NCI-H460 (cell line): ENCODE data around the gene TP53BP1. TPM values are rescaled to one million over a fixed set of nuclear protein-coding genes. Genes with fewer than 3 reads are reported as not detected.
A peak's percentile ranks its signal among the peaks of the same experiment; 100 is the strongest.

ENCODE experiments used
- DNase-seq: peaks from one replicate; pipeline ENCODE4 v3.0.0-alpha.2; 2016; ENCODE audit warnings: low read depth; ENCODE audit errors: extremely low read depth
- total RNA-seq: library from RNA; depleted of rRNA; stranded (reverse); fragments of >200 nt; shearing (Covaris generic); gene quantifications from 2 replicates; pipeline ENCODE4 v1.2.3, GENCODE V29; 2014

TP53BP1 gene
- total RNA-seq, 1 experiment from 2014 or later: 23.3 TPM

DNA sequence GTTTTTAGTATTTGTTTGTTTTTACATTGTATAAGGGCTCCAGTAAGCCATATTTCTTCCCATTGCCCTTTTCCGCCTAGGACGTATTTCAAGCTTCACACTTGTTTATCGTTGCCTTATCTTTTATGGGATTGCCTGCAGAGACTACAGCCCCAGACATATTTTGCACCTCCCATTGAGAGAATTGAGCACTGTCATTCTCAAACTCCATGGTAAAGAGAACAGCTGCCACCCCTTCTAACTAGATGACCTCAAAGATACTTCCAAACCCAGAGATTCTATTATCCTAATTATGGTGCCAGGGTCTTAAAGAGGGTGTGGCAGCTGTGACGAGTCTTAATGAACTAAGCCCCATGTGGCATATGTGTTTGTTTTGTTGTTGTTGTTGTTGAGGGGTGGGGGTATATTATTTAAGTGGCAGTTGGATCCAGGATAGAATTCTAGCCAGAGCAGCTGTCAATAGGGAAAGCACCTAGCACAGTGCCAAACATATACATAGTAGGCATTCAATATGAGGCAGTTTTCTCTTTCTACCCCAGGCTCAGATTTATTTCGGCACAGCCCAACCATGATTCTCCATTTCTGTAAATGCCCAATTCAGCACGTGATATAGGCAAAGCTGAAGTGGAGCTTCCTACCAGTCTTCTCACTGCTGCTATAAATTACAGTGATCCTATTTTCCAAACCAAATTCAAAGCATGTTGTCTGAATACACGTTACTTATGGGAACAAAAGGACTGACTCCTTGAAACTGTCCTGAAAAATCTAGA, 932 bp upstream of the TP53BP1 start:
- DNase-seq: no peak

DNA sequence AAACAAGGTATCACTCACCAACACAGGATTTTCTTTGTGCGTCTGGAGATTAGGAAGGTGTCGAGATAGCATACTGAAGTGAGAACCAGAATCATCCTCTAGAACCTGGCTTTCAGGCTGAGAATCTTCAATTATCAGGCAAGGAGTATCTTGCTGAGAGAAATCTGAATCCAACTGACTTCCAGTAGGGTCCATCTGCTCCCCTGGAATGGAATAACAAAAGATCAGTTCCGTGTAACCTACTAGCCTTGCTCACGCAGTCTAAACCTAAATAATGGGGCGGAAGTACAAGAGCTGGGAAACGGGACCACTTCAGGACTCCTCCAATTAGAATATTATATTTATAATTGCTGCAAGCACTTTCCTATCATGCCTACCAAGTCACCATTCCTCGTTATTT, 690 bp downstream of the TP53BP1 start:
- DNase-seq: no peak

DNA sequence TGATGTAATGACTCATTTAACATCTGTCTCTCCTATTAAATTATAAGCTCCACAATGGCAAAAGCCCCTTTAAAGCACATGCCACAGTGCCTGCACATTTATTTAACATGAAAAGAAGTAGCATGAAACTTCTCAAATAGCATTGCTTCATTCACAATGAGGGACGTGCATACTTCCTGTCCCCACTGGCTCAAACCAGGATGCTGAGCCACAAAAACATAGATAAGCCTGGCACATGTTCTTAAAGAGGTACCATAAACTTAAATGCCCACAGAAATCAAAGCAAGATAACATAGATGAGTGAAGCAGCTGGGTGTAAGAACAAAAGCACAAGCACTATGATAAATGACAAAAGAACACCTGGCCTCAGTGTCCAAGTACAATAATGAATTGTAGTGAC, 3.8 kb downstream of the TP53BP1 start:
- no peak for DNase-seq

DNA sequence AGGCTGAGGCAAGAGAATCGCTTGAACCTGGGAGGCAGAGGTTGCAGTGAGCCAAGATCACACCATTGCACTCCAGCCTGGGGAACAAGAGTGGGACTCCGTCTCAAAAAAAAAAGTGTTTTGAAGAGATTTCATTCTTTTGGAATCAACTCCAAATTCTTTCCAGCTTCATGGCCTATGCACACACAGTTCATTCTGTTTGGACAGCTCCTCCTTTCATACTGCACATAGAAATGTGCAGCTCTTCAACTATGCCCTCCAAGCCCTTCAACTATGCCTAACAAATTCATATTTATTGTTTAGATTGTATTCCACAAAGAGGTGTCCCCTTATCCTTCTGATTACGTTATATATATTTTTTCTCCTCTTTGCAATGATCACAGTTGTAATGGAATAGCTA, 4.2 kb downstream of the TP53BP1 start:
- no peak for DNase-seq

DNA sequence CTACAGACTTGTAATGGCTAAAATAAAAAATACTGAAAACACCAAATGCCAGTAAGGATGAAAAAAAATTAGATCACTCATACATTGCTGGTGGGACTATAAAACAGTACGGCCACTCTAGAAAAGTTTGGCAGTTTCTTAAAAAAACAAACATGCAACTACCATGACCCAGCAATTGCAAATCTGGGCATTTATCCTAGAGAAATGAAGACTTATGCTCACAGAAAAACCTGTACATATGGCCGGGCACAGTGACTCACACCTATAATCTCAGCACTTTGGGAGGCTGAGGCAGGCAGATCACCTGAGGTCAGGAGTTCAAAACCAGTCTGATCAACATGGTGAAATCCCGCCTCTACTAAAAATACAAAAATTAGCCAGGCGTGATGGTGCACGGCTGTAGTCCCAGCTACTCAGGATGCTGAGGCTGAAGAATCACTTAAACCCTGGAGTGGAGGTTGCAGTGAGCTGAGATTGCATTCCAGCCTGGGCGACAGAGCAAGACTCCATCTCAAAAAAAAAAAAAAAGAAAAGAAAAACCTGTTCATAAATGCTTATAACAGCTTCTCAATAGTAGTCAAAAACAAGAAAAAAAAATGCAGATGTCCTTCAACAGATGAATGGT, 5.6 kb downstream of the TP53BP1 start:
- no peak for DNase-seq

DNA sequence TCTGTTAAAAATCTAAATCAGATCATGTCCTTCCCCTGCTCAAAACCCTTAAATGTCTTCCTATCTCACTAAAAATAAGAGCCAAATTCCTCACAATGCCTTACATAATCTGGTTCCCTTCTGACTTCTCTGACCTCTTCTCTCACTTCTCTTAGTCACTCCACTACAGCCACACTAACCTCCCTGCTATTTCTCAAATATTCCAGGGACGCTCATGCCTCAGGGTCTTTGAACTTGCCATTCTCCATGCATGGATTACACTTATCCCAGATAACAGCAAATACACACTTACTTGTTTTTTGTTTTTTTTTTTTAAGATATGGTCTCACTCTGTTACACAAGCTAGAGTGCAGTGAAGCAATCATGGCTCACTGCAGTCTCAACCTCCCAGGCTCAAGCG, 8.5 kb downstream of the TP53BP1 start:
- DNase-seq: no peak

DNA sequence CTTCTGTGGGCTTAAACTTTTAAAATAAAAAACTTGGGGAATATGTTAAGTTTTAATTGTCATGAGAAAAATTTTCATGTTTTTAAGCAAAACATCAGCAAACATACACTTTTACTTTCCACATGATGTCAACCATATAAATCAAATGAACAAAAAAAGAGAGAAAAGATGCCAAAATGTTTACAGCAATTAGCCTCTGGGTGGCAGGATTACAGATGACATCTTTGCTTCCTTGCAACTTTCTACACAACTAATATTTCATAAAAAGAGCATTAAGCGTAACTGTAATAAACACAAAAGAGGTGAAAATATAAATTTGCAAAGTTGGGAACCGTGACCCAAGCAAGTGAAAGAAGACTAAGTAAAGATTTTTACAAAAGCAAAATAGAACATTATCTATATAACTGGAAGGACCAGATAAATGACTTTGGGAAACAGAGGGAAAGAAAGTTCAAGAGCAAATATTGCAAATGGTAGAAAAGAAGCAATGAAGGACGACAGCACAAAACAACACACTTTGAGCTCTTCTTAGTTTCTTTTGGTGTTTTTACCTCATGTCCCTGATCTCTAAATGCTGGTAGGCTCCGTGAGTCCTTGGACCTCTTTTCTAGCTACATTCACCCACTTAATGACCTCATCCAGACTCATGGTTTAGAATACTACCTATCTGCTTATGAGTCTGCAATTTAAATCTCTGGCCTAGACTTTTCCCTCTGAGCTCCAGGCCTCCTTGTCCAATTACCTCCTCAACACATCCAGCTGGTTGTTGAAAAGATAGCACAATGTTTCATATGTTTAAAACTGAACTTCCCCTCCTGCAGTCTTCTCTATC, 9.4 kb downstream of the TP53BP1 start:
- peak; percentile 6 for DNase-seq

DNA sequence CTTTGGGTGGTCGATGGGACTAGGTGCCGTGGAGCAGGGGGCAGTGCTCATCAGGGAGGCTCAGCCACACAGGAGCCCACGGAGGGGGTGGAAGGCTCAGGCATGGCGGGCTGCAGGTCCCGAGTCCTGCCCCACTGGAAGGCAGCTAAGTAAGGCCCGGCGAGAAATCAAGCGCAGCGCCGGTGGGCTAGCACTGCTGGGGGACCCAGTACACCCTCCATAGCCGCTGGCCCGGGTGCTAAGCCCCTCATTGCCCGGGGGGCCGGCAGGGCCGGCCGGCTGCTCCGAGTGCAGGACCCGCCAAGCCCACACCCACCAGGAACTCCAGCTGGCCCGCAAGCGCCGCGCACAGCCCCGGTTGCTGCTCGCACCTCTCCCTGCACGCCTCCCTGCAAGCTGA, 19.1 kb downstream of the TP53BP1 start:
- DNase-seq: no peak

DNA sequence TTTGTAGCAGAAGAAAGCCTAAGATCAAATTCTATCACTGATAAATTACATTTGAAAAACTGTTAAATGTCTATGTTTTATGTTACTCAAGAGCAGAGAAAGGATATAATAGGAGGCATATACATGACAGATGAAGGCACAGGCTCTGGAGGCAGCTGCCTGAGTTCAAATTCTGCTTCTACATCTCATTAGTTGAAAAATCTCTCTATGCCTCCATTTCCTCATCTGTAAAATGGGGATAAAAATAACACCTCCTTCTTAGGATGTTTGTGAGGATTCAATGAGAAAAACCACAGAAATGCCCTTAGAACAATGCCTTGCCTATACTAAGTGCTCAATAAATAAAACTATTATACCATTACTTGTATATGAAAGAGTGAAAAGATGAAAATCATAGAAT, 21.0 kb downstream of the TP53BP1 start:
- no peak for DNase-seq

DNA sequence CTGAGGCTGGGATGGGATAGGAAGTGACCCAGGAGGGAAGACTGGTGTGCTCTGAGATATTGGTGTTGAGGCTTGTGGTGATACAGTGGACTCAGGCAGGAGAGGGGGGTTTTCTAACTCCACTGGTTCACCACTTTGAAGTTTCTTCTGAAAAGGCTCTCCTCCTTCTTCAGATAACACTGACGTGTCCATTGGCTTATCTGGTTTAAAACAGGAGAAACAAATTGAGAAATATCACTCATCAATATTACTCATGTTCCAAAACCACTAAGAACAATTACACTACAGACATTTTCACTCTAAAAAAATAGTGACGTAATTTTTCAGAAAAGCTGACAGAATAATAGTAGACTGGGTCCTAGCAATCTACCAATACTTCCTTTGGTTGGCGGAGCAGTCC, 23.1 kb downstream of the TP53BP1 start:
- no peak for DNase-seq

DNA sequence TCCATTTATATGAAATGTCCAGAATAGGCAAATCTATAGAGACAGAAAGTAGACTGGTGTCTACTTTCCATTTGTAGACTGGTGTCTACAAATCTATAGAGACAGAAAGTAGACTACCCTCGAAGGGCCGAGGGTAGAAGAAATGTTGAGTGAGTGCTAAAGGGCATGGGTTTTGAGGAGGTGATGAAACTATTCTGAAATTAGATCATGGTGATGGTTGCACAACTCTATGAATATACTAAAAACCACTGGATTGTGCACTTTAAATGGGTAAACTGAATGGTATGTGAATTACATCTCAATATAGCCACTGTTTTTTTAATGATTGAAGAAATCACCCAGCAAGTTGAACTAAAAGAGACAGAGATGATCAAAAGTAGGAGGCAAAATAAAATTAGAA, 27.9 kb downstream of the TP53BP1 start:
- DNase-seq: peak; percentile 18

DNA sequence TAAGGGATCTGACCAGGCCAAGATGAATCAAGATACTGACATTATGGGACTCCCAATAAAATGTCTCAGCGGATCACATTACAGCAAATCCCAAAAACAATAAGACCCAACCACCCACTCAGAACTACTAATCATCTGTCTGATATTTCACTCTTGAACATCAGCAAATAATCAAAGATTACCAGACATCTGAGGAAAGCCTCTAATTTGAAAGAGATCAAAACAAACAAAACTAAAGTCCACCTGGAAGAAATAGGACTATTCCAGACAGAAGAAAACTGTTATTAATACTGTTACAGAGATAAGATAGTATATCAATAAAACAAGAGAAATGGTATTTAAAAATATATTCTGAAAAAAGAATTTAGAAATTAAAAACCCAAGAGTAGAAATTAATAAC, 29.0 kb downstream of the TP53BP1 start:
- no peak for DNase-seq

DNA sequence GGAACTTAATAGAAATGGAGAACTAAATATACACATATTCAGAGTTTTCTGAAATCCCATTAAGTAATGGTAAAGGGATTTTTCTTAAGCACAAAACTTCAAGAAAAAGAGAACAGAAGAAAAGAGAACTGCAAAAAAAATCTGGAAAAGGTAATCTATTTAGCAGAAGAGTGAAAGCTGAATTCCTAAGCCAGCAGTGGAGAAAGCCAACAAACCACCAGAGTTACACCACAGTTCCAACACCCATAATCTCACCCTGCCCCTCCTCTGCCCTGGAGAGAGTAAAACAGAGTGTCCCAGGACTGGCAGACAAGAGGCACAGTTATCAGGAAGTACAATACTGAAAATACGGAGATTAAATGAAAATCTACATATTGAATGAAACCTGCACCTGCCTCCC, 29.4 kb downstream of the TP53BP1 start:
- no peak for DNase-seq

DNA sequence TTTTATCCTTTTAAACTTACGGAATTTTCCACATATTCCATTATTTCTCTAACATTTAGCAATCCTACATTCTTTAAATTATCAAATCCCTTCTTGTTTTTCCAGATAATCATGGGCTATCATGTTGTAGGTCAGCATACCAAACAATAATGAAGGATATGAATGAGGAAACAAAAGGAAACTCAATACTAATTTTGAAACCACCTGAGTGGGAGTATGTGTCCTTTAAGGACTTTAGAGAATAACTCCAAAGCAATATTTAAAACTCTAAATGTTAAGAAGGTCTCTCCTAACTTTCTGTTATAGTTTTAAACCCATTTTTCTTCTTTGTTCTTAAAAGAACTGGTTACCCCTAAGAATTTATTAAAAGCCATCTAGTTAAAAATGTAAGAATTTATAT, 43.0 kb downstream of the TP53BP1 start:
- no peak for DNase-seq

DNA sequence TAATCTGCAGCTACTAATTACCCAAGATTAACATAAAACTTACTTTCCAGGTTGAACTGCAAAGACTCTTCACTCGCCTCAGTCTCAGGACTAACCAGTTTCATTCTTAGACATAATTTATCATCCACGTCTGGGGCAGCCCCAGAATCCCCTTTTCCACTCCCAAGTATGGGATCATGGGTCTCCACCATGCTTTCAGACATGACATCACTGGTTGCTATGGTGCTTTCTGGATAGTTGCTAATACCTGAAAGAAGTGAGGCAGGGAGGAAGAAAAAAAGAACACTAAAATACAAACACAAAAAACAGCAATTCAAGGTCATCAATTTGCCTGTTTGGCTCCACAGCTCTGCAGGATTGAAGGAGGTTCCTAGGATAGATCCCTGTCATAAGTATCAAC, 46.6 kb downstream of the TP53BP1 start:
- DNase-seq: no peak

DNA sequence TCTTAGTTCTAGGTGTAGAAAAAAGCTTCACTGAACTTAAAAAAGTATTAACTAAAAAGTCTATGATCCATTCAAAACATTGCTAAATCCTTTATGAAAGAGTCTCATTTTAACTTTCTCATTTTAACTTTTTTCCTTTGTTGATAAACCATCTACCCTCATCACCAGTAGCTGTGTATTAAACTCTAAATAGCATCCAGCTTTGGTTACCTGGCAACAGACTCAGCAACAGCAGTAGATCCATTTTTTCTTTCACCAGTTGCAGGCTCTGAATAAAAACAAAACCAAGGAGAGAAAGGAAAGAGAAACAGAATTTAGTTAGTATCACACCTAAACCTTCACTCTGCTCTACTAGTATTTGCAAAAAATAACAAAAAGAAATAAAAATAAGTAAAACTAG, 51.6 kb downstream of the TP53BP1 start:
- DNase-seq: no peak

DNA sequence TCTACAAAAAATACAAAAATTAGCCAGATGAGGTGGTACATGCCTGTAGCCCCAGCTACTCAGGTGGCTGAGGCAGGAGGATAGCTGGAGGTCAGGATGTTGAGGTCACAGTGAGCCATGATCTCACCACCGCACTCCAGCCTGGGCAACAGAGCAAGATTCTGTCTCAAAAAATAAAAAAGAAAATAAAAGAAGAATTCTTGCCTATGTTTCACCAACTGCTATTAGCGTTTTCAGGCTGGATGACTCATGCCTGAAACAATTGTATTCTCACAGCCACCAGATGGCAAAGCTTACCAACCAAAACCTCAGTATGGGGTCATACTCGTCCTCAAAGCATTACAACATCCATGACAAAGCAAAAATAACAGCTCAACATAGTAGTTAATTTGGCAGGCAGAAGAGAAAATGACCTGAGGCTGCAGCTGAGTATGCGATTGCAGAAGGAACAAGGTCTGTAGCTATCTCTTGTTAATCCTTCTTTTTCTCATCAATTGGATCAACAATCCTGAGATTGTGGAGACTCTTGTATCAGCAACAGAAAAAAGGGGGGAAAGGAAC, 52.2 kb downstream of the TP53BP1 start:
- DNase-seq: peak; percentile 94

DNA sequence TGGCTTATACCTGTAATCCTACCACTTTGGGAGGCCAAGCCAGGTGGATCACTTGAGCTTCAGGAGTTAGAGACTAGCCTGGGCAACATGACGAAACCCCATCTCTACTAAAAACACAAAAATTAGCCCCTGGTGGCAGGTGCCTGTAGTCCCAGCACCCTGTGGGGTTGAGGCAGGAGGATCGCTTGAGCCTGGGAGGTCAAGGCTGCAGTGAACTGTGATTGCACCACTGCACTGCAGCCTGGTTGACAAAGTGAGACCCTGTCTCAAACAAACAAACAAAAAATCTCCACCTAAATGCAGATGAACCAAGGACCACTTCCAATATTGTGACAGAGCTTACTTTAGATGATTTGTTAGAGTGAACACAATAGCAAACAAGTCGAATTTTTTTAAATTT, 53.7 kb downstream of the TP53BP1 start:
- no peak for DNase-seq

DNA sequence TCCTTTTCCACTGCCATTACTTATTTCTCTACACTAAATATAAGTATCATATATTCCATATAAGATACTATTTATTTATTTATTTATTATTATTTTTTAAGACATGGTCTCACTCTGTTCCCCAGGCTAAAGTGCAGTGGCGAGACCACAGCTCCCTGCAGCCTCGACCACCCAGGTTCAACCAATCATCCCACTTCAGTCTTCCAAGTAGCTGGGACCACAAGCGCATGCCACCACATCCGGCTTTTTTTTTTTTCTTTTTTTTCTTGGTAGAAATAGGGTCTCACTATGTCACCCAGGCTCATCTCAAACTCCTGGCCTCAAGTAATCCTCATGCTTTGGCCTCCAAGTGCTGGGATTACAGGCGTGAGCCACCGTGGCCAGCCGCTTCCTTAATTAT, 56.6 kb downstream of the TP53BP1 start:
- no peak for DNase-seq

DNA sequence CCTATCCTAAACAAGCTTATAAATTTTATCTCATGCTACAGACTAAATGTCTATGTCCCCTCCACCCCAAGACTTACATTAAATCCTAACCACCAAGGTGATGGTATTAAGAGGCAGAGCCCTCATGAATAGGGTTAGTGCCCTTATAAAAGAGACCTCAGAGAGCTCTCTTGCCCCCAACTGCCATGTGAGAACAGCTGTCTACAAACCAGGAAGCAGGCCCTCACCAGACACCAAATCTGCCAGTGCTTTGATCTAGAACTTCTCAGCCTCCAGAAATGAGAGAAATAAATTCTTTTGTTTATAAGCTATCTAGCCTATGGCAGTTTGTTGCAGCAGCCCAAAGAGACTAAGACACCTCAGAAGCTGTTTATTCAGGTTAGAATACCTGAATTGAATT, 58.5 kb downstream of the TP53BP1 start:
- no peak for DNase-seq

DNA sequence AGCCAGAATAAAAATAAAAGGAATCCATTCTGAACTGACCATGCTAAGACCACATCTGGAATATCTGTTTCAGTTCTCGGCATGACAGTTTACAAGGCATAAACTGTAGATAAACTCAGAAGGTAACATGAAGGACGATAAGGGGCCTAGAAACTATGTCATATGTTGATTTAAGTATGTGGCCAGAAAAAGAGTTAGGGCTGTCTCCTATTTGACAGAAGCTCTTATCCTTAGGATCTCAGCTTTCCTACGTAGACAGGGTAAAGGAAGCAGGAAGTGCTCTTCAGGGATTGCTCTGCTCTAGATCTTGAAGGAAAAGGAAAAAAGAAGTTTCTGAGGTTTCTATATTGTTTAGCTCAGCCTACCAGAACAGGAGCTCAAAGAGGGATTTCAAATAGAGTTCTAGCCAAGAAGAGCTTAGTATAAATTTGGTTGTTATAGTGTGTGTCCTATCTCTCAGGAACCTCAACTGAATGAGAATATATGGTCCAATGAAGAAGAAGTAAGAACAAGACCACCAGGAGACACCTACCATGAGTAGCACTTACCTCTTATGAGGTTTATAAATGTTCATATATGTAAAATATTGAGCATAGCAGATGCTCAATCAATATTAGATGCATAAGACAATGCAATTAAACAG, 59.2 kb downstream of the TP53BP1 start:
- no peak for DNase-seq
